ENCODE results near the gene DNAAF8.

The DNAAF8 gene

GRCh38 chr16:4753227-4753626 is 18.9 kb downstream of the DNAAF8 start:
- DNase-seq = no peak

DNA sequence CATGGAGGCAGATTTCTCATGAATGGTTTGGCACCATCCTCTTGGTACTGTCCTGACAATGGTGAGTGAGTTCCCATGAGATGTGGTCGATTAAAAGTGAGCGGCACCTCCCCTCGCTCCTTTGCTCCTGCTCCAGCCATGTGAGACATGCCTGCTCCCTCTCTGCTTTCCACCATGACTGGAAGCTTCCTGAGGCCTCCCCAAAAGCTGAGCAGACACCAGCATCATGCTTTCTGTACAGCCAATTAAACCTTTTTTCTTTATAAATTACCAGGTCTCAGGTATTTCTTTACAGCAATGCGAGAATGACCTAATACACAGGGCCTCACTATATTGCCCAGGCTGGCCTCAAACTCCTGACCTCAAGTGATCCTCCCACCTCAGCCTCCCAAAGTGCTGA is 20.5 kb downstream of the DNAAF8 start:
- no peak for DNase-seq

- no peak for DNase-seq
Observed at GRCh38 chr16:4755687-4756086, 21.4 kb downstream of the DNAAF8 start.

DNA sequence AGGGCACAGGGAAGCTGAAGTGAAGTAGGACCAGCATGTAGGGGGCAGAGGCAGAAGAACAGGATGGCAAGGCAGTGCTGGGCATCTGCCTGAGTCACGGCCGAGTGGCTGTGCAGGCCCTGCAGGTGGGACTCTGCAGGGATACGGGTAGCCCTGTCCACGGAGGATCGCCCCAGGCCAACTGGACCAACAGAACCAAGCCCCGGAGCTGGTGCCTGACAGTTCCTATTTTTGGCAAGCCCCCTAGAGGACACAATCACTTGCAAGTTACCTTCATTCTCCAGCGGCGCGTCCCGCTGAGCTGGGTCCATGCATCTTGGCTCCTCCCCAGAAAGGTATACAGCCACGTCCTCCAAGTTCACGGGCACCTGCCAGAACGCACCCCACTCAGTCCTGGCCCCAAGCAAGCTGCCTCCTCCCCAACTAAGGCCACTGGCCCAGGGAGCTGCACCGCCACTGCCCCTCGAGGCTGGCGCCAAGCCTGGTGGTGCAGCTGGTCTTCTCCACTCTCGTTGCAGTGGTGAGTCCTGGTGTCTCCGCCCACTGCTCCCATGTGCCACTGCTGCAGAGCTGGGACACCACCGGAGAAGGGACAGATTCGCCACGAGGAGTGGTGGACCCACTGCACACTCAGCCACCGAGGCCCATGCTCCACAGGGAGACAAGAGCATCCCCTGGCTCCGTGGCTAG is 26.0 kb downstream of the DNAAF8 start:
- no peak for DNase-seq

- no peak for DNase-seq
Observed at GRCh38 chr16:4762205-4762604, 27.9 kb downstream of the DNAAF8 start.

GRCh38 chr16:4763791-4764190 is 29.5 kb downstream of the DNAAF8 start:
- DNase-seq = no peak

DNA sequence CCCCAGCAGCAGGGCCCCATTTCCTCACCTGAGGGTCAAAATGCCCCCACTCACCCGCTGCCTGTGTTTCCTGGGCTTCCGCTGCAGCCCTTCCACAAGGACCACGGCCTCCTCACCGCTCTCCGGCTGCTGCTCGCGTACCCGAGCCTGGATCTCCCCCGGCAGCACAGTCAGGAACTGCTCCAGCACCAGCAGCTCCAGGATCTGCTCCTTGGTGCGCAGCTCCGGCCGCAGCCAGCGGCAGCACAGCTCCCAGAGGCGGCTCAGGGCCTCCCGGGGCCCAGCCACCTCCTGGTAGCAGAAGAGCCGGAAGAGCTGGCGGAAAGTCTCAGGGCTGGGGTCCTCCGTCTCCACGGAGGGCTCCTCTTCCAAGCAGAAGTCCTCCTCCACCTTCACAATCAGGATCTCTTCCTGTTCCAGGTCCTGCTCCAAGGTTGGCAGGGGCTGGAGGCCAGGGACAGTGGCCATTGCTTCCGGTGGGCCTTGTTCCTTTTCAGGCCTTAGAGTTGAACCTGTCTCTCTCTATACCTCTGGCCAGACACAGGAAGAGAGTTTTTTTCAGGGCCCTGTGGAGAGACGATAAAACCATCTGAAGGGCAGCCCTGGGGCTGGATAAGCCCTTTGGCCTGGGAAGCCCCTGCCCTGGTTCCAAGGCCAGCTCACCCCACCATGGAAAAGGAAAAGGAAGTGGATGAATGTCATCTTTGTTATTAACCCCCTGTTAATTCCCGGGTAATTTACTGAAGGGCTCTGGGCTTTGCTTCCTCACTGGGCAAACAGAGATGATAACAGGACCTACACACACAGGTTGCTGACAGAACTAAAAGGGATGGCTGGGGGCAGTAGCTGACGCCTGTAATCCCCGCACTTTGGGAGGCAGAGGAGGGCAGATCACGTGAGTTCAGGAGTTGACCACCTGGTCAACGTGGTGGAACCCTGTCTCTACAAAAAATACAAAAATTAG is 31.5 kb downstream of the DNAAF8 start:
- DNase-seq = no peak

- DNase-seq = peak; percentile 63 to 96 (median 90)
Observed at GRCh38 chr16:4766875-4767628, 32.7 kb downstream of the DNAAF8 start, which contains the start of gene ZNF500. Gene ZNF500 (minus strand): TSS chr16:4767162. CDS start chr16:4765978, 1,184 bp downstream.

DNA sequence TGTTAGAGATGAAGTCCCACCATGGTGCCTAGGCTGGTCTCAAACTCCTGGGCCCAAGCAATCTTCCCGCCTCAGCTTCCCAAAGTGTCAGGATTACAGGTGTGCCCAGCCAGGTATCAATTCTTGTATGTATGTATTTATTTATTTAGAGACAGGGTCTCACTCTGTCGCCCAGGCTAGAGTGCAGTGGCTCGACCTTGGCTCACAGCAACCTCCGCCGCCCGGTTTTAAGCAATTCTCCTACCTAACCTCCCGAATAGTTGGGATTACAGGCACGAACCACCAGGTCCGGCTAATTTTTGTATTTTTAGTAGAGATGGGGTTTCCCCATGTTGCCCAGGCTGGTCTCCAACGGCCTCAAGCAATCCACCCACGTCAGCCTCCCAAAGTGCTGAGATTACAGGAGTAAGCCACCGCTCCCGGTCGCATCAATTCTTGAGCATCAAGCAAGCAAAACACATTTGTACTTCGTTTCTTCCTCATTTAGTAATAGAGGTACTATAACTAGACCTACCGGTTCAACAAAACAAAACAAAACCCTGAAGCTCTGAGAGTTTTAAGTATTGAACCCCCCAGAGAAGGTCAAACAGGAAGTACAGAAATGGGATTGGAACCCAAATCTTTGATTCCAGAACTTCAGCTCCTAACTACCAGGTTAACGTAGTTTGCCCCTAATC is 33.7 kb downstream of the DNAAF8 start:
- peak in 2 of 14 donors; percentile 12 to 32 for DNase-seq

DNA sequence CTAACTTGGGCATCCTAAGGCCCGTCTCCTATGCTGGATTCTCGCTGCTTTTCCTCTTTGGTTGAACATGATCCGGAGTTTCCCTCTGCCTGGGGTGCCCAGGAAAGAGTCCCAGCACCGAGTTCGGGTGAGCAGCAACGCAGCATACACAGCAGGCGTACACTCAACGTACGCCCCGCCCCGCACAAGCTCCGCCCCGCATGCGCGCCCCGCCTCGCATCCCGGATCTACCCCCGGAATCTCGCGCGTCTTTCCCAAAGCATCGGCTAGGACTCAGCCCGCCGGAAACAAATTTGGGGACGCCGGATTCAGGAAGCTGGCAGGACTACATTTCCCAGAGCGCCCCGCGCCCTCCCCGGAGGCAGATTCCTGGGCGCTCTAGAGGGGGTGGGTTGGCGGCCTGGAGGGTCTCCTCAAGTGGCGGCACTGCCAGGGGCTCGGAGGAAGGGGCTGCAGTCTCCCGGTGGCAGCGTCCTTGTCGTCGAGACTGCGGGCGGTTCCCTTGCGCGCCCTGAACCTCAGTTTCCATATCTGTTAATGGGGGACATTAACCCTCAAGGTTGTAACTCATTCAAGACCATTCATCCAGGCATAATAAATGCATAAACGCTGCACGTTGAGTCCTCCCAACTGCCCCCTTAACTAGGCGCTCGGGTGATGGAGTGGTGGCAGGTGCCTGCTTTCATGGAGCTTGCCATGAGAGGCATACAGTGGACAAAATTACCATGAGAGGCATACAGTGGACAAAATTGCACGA is 34.4 kb downstream of the DNAAF8 start:
- DNase-seq = peak; percentile 77 to 96 (median 94)

DNA sequence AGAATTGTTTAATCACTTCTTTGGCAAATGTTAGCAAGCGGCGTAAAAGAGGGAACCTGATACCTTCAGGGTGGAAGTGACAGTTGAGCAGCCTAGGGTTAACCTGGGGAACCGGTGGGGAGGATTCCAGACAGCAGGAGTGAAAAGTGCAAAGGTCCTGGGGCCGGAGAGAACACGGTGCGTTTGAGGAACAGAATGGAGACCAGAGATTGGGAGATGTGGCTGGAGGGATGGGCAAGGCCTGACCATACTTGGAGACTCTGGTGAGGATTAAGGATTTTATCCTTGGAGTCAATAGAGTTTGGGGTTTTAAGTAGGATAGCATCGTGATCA is 34.9 kb downstream of the DNAAF8 start:
- peak in 1 of 14 donors; percentile 18 for DNase-seq

- DNase-seq = no peak
Observed at GRCh38 chr16:4771646-4772045, 37.3 kb downstream of the DNAAF8 start.

GRCh38 chr16:4772351-4772750 is 38.0 kb downstream of the DNAAF8 start:
- no peak for DNase-seq

GRCh38 chr16:4775005-4775404 is 40.7 kb downstream of the DNAAF8 start:
- no peak for DNase-seq

DNA sequence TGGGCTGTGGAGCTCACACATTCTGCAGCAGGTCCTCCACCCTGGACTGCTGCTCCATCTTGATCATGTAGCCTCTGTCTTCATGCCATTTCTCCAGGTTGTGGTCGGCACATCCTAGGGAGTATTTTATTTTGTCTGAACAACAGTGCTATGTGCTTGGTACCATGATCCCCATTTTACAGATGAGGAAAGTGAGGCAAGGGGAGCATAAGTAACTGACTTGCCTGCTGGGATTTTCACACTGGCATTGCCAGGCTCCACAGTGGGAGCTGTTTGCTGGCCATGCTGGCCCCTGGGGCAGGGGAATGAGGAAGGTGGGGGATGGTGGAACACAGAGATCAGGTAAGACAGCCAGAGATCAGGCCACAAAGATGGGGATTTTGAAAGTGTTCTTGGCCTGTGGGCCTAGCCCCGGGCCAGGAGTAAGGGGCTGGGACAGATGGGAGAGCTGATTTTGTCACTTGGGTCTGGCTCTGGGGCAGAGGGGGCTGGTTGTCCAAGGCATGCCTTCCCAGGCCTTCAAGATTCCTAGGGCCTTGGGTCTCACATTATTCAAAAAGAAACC is 41.9 kb downstream of the DNAAF8 start:
- DNase-seq = no peak

- DNase-seq = no peak
Observed at GRCh38 chr16:4777339-4778049, 43.2 kb downstream of the DNAAF8 start.

GRCh38 chr16:4778050-4778392 is 43.7 kb downstream of the DNAAF8 start:
- DNase-seq = no peak

DNA sequence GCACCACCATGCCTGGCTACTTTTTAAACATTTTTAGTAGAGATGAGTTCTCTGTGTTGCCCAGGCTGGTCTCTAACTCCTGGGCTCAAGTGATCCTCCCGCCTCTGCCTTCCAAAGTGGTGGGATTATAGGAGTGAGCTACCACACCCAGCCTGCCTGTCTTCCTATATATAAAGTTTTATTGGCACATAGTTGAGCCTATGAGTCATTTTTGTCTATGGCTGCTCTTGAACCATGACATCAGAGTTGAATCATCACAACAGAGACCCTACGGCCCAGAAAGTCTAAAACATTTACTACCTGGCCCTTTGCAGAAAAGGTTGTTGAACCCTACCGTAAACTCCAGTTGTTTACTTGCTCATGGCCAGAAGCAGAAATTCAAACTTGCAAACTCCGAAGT is 45.9 kb downstream of the DNAAF8 start:
- no peak for DNase-seq

DNA sequence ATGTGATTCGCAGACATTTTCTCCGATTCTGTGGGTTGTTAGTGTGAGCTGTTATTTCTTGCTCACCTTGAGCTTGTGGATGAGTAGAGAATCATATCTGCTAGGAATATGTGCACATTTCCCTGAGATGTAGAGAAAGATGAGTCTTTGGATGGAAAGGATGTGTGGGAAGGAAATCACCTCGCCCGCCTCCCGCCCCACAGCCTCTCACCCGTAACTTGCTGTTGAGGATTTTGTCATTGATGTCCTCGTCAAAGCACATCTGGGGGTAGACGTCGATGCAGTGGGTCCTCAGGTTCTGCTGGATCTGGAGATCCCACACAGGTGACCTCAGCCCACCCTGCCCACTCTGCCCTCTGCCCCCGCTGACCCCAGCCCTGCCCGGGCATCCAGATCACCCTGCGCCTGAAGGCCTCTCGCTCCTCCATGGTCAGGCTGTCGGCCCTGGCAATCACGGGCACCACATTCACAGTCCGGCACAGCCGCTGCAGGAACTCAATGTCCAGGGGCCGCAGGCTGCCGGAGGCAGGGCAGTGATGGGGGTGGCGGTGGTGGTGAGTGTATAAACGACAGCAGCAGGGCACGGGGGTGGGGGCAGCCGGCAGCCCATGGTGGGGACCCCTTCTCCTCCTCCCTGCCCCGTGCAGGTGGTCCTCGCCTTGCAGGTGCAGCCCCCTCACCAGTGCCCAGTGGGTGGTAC is 49.1 kb downstream of the DNAAF8 start:
- no peak for DNase-seq

GRCh38 chr16:4783951-4784336 is 49.6 kb downstream of the DNAAF8 start:
- no peak for DNase-seq

All from C1 segment of cervical spinal cord (tissue), 14 donors.